ENCODE results near the gene MEIOC. TPM values are rescaled to one million over a fixed set of nuclear protein-coding genes. Genes with fewer than 3 reads are reported as not detected.

Gene MEIOC
- total RNA-seq, 1 donor from 2014 or later: 0.32 TPM

DNA sequence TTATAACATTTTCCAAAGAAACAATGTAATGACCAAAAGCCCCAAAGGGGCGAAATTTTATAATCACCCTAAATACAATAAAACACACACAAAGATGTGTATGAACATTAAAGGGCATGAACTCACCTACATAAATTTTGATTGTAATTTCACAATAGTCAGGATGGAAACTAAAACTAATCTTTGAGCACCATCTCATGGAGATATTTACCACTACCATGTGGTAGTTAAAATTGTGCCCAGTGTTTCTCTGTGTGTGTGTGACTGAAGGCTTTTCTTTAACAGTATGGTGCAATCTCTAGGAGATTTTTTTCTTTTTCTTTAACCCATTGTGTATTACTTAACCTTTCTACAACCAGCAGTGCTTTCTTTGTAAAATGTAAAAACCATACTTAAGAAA lies 19.7 kb upstream of the MEIOC start:
- Mint-ChIP-seq H3K9me3 (ENCODE audit: low read depth) (no peaks in the 10 kb centered on the region), H3K27ac (ENCODE audit: unreplicated experiment) (no peak overlapping the region), H3K4me3 (ENCODE audit: unreplicated experiment) (no peak overlapping the region), H3K4me1 (ENCODE audit: low read depth) (peaks cover 3% of the 10 kb centered on the region), H3K36me3 (ENCODE audit: low read depth) (no peaks in the 10 kb centered on the region), H3K27me3 (ENCODE audit: low read depth) (no peaks in the 10 kb centered on the region)
- TF ChIP-seq, protein P1, sequence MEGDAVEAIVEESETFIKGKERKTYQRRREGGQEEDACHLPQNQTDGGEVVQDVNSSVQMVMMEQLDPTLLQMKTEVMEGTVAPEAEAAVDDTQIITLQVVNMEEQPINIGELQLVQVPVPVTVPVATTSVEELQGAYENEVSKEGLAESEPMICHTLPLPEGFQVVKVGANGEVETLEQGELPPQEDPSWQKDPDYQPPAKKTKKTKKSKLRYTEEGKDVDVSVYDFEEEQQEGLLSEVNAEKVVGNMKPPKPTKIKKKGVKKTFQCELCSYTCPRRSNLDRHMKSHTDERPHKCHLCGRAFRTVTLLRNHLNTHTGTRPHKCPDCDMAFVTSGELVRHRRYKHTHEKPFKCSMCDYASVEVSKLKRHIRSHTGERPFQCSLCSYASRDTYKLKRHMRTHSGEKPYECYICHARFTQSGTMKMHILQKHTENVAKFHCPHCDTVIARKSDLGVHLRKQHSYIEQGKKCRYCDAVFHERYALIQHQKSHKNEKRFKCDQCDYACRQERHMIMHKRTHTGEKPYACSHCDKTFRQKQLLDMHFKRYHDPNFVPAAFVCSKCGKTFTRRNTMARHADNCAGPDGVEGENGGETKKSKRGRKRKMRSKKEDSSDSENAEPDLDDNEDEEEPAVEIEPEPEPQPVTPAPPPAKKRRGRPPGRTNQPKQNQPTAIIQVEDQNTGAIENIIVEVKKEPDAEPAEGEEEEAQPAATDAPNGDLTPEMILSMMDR (IDR thresholded peaks at IDR 0.05): peak; percentile 95
- DNase-seq (ENCODE audit: low spot score): no peak

- Mint-ChIP-seq H3K27ac (ENCODE audit: unreplicated experiment) (no peak overlapping the region), H3K4me3 (ENCODE audit: unreplicated experiment) (no peak overlapping the region), H3K4me1 (ENCODE audit: low read depth) (peaks cover 3% of the 10 kb centered on the region), H3K27me3 (ENCODE audit: low read depth) (no peaks in the 10 kb centered on the region), H3K36me3 (ENCODE audit: low read depth) (no peaks in the 10 kb centered on the region), H3K9me3 (ENCODE audit: low read depth) (no peaks in the 10 kb centered on the region)
- TF ChIP-seq, protein P1 (IDR thresholded peaks at IDR 0.05): no peak
- no peak for DNase-seq (ENCODE audit: low spot score)
Observed at GRCh38 chr17:44637066-44637465, 19.2 kb upstream of the MEIOC start.

DNA sequence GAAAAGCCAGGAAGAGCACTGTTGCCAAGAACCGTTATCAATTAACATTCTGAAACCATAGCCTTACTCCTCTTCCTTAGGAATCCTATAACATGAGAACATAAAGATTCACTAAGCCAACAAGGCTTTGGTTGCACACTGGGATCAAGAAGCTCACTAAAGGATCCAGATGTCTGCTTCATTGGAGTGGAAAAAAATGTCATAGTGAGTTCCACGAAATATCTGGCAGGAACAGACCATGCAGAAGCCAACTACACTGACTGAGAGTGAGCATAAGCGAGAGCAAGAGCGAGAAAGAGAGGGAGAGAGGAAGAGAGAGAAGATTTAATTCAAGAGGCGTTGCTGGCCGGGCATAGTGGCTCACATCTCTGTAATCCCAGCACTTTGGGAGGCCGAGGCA lies 13.4 kb upstream of the MEIOC start:
- no peak overlapping the region for H3K27ac Mint-ChIP-seq (ENCODE audit: unreplicated experiment)
- H3K9me3 Mint-ChIP-seq (ENCODE audit: low read depth): no peaks in the 10 kb centered on the region
- no peaks in the 10 kb centered on the region for H3K36me3 Mint-ChIP-seq (ENCODE audit: low read depth)
- H3K27me3 Mint-ChIP-seq (ENCODE audit: low read depth): no peaks in the 10 kb centered on the region
- DNase-seq (ENCODE audit: low spot score): no peak
- no peak overlapping the region for H3K4me3 Mint-ChIP-seq (ENCODE audit: unreplicated experiment)
- TF ChIP-seq, protein P1 (IDR thresholded peaks at IDR 0.05): no peak
- H3K4me1 Mint-ChIP-seq (ENCODE audit: low read depth): no peaks in the 10 kb centered on the region

- Mint-ChIP-seq H3K9me3 (ENCODE audit: low read depth) (no peaks in the 10 kb centered on the region), H3K4me3 (ENCODE audit: unreplicated experiment) (no peak overlapping the region), H3K27ac (ENCODE audit: unreplicated experiment) (no peak overlapping the region), H3K27me3 (ENCODE audit: low read depth) (no peaks in the 10 kb centered on the region), H3K4me1 (ENCODE audit: low read depth) (no peaks in the 10 kb centered on the region), H3K36me3 (ENCODE audit: low read depth) (no peaks in the 10 kb centered on the region)
- TF ChIP-seq, protein P1 (IDR thresholded peaks at IDR 0.05): no peak
- DNase-seq (ENCODE audit: low spot score): no peak
Observed at GRCh38 chr17:44645341-44645740, 10.9 kb upstream of the MEIOC start.

DNA sequence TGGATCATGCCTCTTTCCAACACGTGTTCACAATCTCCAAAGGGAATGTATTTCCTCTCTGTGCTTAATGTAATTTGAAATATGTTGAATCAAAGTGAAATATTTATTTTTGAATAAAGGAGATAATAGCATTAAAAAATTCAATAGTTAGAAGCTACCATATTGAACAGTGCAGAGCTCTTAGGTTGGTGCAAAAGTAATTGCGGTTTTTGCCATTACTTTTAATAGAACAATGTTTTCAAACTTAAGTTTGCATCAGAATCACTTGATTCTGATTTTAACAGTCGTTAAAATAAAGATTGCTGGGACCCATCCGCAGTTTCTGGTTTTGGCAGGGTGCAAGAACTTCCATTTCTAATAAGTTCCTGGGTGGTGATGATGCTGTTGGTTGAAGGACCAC lies 10.0 kb upstream of the MEIOC start:
- Mint-ChIP-seq H3K27me3 (ENCODE audit: low read depth) (no peaks in the 10 kb centered on the region), H3K36me3 (ENCODE audit: low read depth) (no peaks in the 10 kb centered on the region), H3K9me3 (ENCODE audit: low read depth) (no peaks in the 10 kb centered on the region), H3K27ac (ENCODE audit: unreplicated experiment) (no peak overlapping the region), H3K4me1 (ENCODE audit: low read depth) (no peaks in the 10 kb centered on the region), H3K4me3 (ENCODE audit: unreplicated experiment) (no peak overlapping the region)
- DNase-seq (ENCODE audit: low spot score): no peak
- TF ChIP-seq, protein P1 (IDR thresholded peaks at IDR 0.05): no peak
